Measurements from ENCODE around the gene HRH3. TPM values are rescaled to one million over a fixed set of nuclear protein-coding genes. Genes with fewer than 3 reads are reported as not detected.

The HRH3 gene
- total and polyA plus RNA-seq, 2 donors (not counting 1 experiment from before 2014, with no cell fraction given): not detected

GRCh38 chr20:62215020-62215990 is 4.8 kb downstream of the HRH3 start:
- ATAC-seq (ENCODE audit: low read depth) (no peak), DNase-seq (no peak)
- intact Hi-C loops (cut with micrococcal nuclease): no loop called here
- no peaks in the 10 kb centered on the region for H3K36me3 ChIP-seq (replicated peaks in 1 of 2; ENCODE audit: control extremely low read depth in 1 of 2, control insufficient read depth in 1 of 2, extremely low read depth in 1 of 2, insufficient read depth in 2 of 2, low read length in 1 of 2)
- H3K27me3 ChIP-seq (replicated peaks in 1 of 4; ENCODE audit: control extremely low read depth in 1 of 4, control insufficient read depth in 3 of 4, insufficient read depth in 4 of 4, low read length in 3 of 4): peaks cover 0 to 67% (median 16%) of the 10 kb centered on the region in 4 experiments
- H3K79me2 ChIP-seq (ENCODE audit: control insufficient read depth, insufficient read depth, low read length): no peaks in the 10 kb centered on the region
- no peak overlapping the region for H3K27ac Mint-ChIP-seq
- no peak overlapping the region for H3K4me3 ChIP-seq (ENCODE audit: control extremely low read depth in 1 of 5, extremely low read depth in 1 of 5, insufficient read depth in 1 of 5, low read depth in 2 of 5, low read length in 4 of 5)
- no peak overlapping the region for H2AFZ ChIP-seq (ENCODE audit: insufficient read depth, low read depth, low read length, poor library complexity, severe bottlenecking)
- H3K9me3 Mint-ChIP-seq (ENCODE audit: insufficient read depth): no peaks in the 10 kb centered on the region
- 87% methylated on average over 29 of the region's 29 CpGs for WGBS (ENCODE audit: insufficient coverage)
- peaks cover under 1% of the 10 kb centered on the region for H4K20me1 ChIP-seq (ENCODE audit: control insufficient read depth, insufficient read depth, low read length, poor library complexity, severe bottlenecking)
- no peaks in the 10 kb centered on the region for H3K4me1 Mint-ChIP-seq
- no peak overlapping the region for H3K4me2 ChIP-seq (replicated peaks; ENCODE audit: low read depth, low read length, poor library complexity, severe bottlenecking)
- H3K9me3 ChIP-seq (ENCODE audit: control extremely low read depth in 1 of 3, control insufficient read depth in 2 of 3, insufficient read depth in 1 of 3, low read length in 2 of 3): peaks cover 0 to 10% (median 0%) of the 10 kb centered on the region in 3 donors
- peaks cover 5 to 8% of the 10 kb centered on the region in 2 donors for H3K4me1 ChIP-seq (ENCODE audit: control insufficient read depth in 2 of 2, insufficient read depth in 2 of 2, low read length in 2 of 2)
- no peak overlapping the region for H3K4me3 Mint-ChIP-seq
- no peak overlapping the region for H3K9ac ChIP-seq (ENCODE audit: low read length)
- no peak overlapping the region for H3K27ac ChIP-seq (ENCODE audit: low read length in 2 of 2)
- TF ChIP-seq CTCF (IDR thresholded peaks at IDR 0.05) (no peak), EZH2 (IDR thresholded peaks at IDR 0.05; ENCODE audit: borderline replicate concordance, insufficient read depth, low read depth, low read length, poor library complexity, severe bottlenecking) (no peak)
- ChIA-PET CTCF (no interaction called here), POLR2A (no interaction called here)
- peaks cover 19% of the 10 kb centered on the region for H3K27me3 Mint-ChIP-seq

- Histone ChIP-seq H3K4me2 (replicated peaks; ENCODE audit: low read depth, low read length, poor library complexity, severe bottlenecking) (no peak overlapping the region), H3K79me2 (ENCODE audit: control insufficient read depth, insufficient read depth, low read length) (no peaks in the 10 kb centered on the region), H3K36me3 (replicated peaks in 1 of 2; ENCODE audit: control extremely low read depth in 1 of 2, control insufficient read depth in 1 of 2, extremely low read depth in 1 of 2, insufficient read depth in 2 of 2, low read length in 1 of 2) (no peaks in the 10 kb centered on the region), H3K4me1 (ENCODE audit: control insufficient read depth in 2 of 2, insufficient read depth in 2 of 2, low read length in 2 of 2) (peaks cover 0 to 2% of the 10 kb centered on the region in 2 donors), H3K27me3 (replicated peaks in 1 of 4; ENCODE audit: control extremely low read depth in 1 of 4, control insufficient read depth in 3 of 4, insufficient read depth in 4 of 4, low read length in 3 of 4) (peaks cover 0 to 65% (median 19%) of the 10 kb centered on the region in 4 experiments), H3K27ac (ENCODE audit: low read length in 2 of 2) (no peak overlapping the region), H2AFZ (ENCODE audit: insufficient read depth, low read depth, low read length, poor library complexity, severe bottlenecking) (no peak overlapping the region), H3K9ac (ENCODE audit: low read length) (no peak overlapping the region), H3K4me3 (ENCODE audit: control extremely low read depth in 1 of 5, extremely low read depth in 1 of 5, insufficient read depth in 1 of 5, low read depth in 2 of 5, low read length in 4 of 5) (no peak overlapping the region), H4K20me1 (ENCODE audit: control insufficient read depth, insufficient read depth, low read length, poor library complexity, severe bottlenecking) (no peaks in the 10 kb centered on the region), H3K9me3 (ENCODE audit: control extremely low read depth in 1 of 3, control insufficient read depth in 2 of 3, insufficient read depth in 1 of 3, low read length in 2 of 3) (peaks cover 0 to 10% (median 0%) of the 10 kb centered on the region in 3 donors)
- no peak for TF ChIP-seq CTCF (IDR thresholded peaks at IDR 0.05)
- no peak for TF ChIP-seq EZH2 (IDR thresholded peaks at IDR 0.05; ENCODE audit: borderline replicate concordance, insufficient read depth, low read depth, low read length, poor library complexity, severe bottlenecking)
- no peaks in the 10 kb centered on the region for H3K9me3 Mint-ChIP-seq (ENCODE audit: insufficient read depth)
- ATAC-seq (ENCODE audit: low read depth) (no peak), DNase-seq (no peak)
- no peaks in the 10 kb centered on the region for H3K4me1 Mint-ChIP-seq
- intact Hi-C loops (cut with micrococcal nuclease): no loop called here
- ChIA-PET POLR2A (no interaction called here), CTCF (no interaction called here)
- H3K4me3 Mint-ChIP-seq: no peak overlapping the region
- H3K27me3 Mint-ChIP-seq: peaks cover 22% of the 10 kb centered on the region
- 56% methylated on average over 12 of the region's 12 CpGs for WGBS (ENCODE audit: insufficient coverage)
- no peak overlapping the region for H3K27ac Mint-ChIP-seq
Observed at GRCh38 chr20:62214067-62214466, 6.0 kb downstream of the HRH3 start.

Measured in B cell (primary cell).